Central memory CD4-positive, alpha-beta T cell (primary cell): ENCODE measurements around the gene TSPAN12.
"Not testable (repeated sequence)": the region's sequence is repeated elsewhere in the genome, so short reads cannot be mapped to it uniquely, and the experiment has no call there.

ENCODE experiments used
- DNase-seq: peaks from one replicate; pipeline ENCODE4 v3.0.0; 2022

The TSPAN12 gene

DNA sequence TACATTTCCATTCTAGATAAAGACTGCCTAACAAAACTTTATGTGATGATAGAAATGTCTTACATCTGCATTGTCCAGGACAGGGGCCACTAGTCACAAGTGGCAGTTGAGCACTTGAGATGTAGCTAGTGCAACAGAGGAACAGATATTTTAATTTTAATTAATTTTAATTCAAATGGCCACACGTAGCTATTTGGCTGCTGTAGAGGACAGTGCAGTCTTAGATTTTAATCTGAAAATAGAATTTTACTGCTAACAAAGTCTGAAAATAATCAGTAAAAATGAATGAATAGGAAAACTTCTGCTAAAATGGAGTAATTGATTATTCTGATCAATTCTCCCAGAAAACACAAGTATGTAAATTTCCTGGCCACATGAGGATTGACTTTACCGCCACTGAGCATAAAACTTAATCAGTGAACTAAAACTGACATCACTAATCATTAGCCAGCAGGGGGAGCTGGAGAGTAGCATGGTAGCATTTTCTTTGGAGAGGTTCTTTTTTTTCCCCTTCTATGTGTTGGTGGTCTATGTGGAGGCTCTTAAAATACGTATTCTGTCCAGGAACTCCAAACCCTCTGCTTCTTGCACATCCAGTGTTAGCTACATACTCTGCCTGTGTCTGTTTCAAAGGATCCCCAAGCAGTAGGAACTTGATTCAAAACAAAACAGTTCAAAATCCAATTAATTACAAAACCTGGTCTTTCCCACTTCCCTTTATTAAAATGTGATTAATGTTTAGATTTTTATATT is 52.1 kb downstream of the TSPAN12 start:
- peak; percentile 39 for DNase-seq

DNA sequence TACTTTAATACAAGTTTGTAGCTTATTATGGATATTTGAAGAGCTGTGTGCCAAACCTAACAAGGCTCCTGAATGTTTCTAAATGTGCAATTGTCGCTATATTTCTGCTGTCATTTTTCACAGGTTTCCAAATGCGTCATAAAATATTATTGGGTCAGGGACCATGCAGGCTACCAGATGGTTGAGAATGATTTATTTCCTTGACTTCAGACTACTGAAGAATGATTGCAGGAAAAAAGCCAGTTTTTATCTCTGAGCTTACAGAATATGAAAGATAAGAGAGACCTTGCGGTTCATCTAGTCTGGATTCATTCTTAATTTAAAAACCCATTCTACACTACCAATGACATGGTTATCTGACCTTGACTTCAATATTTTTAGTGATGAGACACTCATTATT is 55.2 kb downstream of the TSPAN12 start:
- DNase-seq: no peak

DNA sequence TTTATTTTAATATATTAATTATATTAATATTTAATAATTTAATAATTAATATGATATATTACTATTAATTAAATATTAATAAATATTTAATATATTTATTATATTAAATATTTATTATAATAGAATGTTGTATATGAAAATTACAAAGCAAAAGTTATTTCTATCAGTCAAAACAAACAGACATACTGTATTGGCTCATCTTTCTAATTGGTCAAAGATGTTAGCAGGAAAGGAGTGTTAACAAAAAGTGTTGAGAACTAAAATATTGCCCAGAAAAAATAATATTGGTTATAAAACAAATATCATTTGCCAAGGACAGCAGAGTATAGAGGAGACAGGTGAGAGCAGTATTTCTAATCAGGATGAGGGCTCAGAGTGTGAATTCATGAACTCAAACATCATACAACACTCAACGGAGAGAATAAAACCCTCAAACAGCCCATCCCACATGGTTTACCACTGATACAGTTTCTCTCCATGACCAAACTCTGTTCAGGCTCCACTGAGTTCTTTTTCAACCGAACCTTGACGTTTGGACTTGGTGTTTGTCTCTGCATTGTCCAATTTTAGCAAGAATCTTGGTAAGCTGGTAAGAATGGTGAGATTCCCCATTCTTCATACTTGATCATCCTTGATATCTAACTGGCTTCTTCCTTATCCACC is 58.0 kb downstream of the TSPAN12 start:
- DNase-seq: no peak

DNA sequence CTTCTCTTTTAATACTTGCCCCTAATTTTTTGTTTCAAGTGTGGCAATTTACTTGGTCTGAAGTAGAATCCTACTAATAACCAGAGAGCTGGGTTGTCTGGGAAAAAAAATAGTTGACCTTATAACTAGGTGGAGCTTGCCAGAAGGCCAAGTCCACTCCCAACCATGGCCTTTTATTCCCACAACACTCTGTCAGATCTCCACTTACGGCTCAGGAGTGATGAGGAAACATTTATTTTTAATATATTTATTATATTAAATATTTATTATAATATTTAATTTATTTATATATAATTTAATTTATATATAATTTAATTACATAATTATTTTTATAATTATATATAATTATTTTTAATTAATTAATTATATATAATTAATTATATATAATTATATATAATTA is 58.8 kb downstream of the TSPAN12 start:
- no peak for DNase-seq

DNA sequence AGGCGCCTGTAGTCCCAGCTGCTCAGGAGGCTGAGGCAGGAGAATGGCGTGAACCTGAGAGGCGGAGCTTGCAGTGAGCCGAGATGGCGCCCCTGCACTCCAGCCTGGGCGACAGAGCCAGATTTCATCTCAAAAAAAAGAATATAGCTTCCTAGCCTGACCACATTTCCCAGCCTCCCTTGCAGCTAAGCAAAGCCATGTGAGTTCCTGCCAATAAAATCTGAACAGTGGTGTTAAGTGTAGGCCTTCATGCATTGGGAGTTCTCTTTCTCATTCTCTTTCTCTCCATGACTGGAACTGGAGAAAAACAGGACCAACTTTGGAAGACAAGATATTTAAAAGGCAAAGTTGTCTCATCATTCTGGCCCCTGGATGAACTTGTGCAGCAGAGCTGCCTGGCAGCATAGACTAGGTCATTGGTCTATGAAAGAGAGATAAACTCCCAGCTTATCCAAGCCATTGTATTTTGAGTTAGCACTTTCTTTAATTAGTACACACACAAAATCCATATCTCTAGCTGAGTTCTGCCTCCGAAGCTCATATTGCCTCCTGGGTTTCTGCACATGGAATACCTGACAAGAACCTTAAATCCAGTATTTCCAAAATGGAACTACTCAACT is 60.8 kb downstream of the TSPAN12 start:
- DNase-seq: no peak

DNA sequence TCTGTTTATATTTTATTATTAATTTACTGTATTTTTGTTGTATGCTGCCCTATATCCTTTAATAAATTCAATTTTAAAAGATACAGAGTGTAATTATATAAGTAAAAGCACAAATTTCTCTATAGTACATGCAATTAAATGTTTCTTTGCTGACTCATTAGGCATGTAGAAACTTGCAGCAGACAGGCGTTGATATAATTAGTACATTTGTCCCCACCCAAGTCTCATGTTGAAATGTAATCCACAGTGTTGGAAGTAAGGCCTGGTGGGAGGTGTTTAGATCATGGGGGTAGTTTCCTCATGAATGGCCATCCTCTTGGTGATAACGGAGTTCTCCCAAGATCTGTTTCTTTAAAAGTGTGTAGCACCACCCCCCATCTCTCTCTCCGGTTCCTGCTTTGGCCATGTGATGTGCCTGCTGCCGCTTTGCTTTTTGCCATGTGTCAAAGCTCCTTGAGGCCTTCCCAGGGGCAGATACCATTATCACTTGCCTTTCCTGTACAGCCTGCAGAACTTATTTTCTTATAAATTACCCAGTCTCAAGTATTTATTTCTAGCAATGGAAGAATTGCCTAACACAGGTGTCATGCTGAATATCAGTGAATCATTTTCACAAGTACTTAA is 63.7 kb downstream of the TSPAN12 start:
- no peak for DNase-seq

DNA sequence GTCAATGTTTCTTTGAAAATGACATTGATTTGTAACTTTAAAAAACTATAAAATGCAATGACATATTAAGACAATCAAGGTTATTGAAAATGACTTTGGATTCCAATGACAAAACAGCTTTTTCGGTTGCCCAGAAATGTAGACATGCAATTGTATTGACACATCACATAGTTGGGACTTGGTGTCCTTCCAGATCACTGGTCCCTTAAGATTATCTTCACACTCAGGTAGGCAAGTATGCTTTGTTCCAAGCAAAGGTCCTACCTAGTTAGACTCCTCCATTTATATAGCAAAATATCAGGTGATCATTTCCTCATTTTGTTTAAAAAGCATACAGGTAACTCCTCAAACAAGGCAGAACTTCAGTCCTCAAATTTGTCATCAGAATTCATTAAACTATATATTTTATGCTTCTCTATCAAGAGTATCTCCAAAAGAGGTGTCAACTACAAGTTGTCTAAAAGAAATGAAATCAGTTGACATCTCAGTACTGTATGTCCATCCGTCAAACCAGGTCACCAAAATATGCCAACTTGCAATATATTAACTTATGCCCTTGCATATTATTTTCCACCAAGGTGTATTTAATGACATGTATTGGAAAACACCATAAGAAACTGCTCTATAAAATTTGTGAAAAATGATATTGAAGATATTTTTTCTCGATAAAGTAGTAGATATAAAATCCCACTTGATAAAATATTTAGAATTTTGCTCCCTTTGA is 64.6 kb downstream of the TSPAN12 start:
- no peak for DNase-seq

DNA sequence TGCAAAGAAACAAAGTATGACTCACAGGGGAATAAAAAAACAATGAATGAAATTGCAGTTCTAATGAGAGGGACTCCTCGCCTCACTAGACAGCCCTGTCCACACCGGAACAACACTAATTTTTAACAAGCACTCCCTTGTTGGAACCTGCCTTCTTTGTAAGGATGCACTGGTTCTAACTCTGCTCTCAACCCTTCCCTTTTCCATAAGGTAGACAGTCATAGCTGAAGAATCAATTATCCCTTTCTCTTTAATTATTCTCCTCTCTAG is 65.1 kb downstream of the TSPAN12 start:
- DNase-seq: no peak

DNA sequence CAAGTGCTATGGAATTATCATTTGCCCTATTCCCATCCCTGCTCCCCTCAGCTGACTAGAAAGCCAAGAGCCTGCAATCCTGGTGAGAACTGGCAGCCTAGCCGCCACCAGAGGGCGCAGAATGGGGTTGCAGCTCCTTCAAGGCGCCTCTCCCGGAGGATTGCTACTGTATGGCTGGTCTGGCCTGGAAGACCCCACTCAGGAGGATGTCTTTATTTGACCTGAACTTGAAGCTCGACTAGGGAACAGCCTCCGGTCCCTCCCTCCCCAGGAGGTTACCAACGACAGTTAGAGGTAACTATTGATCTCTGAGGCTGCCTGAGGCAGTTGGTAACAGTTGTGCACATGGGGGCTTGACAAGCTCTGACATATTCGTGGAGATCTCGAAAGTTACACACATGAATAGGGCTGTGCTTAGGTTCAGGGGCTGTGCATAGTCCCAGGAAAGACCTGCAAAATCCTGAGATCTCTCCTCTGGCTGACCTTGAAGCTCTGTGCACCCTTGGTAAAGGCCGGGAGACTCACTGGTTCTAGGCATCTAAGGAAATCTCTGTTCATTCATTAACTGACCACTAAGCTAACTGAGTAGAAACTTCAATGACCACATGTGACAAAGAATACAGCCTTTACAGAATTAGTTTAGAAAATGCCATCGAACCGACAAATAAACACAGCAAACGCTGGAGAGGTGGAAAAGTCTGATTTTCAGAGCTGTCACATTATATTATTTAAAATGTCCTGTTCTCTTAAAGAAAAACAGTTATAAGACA is 65.7 kb downstream of the TSPAN12 start:
- DNase-seq: peak; percentile 25

DNA sequence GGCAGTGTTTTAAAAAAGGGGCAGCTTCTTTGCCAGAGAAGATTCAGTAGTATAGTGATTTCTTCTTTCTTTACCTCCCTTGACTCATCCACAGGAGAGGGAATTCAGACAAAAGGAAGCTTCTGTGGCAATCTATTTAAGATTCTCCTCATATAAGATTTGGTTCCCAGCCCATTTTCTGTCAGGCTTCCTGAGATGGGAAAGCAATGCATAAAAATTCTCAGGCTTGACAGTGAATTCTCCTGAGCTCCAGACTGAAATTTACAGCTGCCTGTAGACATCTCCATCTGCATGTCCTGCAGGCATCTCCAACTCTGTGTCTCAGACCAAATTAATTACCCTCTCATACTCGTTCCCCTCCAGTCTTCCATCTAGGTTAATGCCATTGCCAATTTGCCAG is 72.8 kb downstream of the TSPAN12 start:
- DNase-seq: no peak

DNA sequence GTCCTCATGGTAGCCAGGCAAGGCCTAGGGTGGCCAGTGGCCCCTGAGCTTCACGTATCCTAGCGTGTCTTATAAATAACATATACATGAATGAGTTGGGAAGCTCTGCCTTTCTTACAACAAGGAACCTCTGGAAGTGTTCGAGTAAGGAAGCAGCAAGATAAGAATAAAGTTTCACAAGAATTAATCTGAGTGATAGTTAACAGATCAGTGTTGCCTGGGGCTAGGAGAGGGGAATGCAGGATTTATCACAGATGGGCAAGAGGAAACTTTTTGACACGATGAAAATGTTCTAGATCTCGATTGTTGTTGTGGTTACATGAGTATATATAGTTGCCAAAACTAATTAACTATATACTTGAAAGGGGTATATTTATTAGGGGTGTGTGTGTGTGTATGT is 74.2 kb downstream of the TSPAN12 start:
- no peak for DNase-seq

DNA sequence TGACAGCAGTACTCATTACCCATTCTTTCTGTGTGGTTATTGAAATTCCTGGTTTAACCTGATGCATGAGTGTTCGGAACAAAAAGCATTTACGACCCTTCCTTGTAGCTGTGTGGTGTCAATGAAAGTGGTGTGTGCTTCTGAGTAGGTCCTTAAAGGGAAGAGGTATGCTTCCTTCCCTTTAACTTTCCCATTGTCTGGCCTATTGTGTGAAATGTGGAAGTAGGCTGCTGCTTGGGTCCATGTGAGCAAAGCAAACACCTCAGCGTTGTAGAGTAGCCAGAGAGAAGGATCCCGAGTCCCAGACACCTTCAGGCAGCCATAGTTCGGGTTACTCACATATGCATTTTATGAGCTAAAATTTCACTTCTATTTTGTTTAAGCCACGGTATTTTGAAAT is 74.7 kb downstream of the TSPAN12 start:
- no peak for DNase-seq

DNA sequence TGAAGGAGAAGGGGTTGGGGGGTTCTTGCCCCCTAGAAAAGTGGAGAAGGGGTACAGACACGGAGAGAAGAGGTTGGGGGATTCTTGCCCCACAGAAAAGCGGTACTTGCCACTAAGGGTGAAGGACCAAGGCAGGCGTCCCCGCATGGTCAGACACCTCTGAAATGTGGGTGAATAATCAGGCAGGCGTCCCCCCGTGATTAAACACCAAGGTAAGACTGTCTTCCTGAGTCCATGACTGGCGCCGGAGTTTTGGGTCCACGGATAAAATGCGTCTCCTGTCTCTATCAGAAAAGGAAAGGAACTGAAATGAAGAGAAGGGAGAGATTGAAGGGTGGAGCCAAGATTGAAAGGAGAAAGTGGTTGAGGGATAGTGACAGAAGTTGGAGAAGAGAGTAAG is 76.0 kb downstream of the TSPAN12 start:
- not testable (repeated sequence) for DNase-seq

DNA sequence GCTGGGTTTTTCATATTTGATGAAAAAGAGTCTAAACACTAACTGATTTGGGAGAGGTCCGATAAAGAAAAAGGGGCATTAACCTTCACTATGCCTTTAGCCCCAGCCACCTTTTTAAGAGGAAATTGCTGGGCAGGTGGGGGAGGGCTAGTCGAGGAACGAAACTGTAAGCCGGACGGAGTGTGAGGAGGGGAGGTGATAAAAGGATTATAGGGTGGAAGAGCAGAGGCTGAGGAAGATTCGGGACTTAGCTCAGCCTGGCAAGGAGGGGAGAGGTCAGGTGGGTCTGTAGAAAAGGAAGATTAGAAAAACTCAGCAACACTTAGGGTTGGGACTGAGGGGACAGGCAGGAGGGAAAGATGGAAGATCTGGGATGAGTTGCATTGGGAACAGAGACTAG is 77.0 kb downstream of the TSPAN12 start:
- DNase-seq: no peak

DNA sequence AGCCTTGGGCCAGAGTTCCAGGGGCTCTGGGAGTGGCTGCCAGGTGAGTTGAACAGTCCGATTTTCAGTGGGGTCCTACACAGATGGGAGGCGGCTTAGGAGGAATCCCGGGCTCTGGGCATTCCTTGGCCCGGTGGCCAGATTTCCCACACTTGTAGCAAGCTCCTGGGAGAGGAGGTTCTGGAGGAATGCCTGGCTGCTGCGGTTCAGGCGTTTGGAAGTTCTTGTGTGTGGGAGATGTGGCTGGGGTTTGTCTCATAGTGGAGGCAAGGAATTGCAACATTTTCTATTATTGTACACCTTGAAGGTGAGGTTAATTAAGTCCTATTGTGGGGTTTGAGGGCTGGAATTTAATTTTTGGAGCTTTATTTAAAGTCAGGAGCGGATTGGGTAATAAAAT is 77.5 kb downstream of the TSPAN12 start:
- not testable (repeated sequence) for DNase-seq

DNA sequence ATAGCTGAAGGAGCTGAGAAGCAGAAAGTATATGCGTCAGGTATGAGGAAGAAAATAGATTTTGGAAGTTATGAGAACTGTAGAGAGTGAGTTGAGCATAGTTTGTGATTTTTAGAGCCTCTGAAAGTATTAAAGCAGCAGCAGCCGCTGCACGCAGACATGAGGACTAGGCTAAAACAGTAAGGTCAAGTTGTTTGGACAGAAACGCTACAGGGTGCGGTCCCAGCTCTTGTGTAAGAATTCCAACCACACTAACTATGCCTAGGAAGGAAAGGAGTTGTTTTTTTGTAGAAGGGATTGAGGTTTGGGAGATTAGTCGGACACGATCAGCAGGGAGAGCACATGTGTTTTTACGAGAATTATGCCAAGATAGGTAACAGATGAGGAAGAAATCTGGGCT is 78.9 kb downstream of the TSPAN12 start:
- DNase-seq: not testable (repeated sequence)

DNA sequence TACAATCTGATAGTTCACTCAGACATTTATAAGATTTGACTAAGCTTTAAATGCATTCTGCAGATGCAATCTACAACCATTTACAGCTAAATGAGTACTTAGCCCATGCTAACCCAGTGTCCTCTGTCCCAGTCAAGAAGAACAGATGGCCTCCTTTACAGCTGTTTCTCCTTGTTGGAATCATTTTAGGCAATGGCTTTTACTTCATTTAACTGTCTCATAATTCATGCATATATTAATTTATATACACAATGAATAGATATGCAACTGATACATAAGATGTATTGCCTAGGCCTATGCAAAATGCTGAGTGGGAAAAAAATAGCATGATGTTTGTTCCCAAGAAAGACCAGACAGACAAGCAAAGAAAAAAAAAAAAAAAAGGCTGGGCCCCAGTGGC is 82.2 kb downstream of the TSPAN12 start:
- no peak for DNase-seq

DNA sequence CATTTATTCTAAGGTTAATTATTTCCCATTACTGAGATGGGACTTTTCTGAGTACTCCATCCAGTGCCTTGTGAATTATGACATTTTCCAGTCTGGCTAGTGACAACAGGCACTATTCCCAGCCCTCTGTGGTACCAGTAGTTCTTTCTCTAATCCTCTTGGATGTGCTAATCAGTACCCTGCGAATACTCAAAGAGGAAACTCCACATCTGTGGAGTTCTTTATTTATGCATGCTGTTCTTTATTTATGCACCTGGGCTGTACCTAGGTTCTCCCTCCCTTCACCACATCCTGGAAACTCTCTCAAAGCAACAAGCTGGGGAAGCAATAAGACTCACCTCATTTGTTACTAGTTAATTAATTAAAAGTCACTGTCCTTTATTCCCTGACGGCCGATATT is 83.5 kb downstream of the TSPAN12 start:
- no peak for DNase-seq

DNA sequence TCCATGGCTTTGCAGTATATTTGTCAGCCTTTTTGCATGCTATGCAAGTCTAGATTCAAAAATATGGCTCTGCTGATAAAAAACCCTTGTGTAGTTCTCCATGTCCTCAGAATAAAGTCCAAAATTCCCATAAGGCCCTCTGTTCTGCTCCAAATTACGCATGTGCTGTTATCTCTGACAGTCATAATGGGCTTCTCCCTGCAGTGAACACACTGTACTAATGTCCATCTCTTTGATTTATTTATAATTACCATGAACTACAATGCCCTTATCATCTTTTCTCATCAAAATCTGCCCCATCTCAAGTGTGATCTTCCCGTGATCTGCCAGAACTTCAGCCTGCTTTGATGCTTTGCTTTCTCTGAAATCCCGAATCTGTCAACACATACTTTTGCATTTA is 87.7 kb downstream of the TSPAN12 start:
- no peak for DNase-seq

DNA sequence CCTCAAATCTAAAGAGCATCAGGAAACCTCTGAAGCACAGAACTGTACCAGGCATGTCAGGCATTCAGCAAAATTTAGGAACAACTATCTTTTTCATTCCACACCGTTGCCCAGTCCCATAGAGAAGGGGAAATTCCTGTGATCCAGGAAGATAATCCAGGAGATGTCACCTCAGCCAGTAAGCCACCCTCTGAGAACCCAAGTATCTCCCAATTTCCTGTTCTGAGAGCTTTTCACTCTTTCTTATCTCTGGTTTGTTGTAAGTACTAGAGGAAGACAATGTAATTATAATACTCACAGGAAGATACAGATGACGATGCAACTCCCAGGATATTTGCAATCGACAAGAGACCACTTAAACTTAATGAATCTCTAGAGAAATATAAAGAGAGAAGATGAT is 97.1 kb downstream of the TSPAN12 start:
- no peak for DNase-seq

DNA sequence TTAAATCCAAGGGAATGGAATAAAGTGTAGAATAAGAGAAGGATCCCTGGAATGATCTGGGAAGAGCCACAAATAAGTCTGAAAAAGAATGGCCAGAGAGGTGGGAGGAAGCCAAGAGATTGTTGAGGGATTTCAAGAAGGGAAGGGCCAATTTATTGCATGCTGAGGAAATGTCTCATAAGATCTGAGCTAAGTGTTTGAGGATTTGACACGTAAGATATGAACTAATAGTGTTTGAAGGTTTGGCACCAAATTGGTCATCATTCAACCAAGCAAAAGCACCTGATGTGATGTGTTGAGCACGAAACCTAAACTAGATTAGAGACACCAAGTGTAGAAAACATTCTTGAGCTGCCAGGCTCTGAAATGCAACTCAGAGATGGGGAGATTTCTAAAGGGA is 97.9 kb downstream of the TSPAN12 start:
- no peak for DNase-seq

DNA sequence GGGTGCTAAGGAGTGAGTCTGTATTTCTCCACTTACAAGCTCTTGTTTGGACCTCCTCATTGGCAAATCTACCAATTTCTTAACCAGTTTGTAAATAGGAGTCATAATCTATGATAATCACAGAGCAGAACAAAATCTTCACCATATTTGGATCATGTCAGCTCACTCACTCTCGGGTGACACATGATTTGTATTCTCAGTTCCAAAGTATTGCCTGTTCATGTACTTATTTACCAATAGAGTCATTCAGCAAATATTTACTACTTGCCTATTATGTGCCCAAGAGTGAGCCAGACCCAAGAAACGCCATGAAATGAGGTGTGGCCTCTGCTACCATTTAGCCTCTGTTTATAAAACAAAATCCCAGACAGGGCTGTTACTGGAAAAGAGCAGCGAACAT is 114.8 kb downstream of the TSPAN12 start:
- no peak for DNase-seq

DNA sequence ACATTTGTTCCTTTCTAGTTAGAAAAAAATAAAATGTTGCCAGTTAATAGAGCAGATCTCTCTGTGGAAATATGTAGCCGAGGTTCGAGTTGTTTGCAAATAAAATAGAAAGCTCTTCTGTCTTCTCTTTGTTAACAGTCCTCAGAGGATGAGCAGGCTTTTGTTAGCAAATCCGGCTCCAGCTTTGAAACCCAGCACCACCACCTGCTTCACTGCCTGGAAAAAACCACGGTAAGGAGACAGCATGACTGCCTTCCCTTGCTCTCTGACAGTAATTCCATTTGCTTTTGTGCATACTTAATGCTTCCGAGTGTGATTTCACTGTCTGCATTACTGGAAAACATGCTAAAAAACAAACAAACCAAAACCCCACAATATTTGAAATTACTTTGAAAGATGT is 115.6 kb downstream of the TSPAN12 start:
- no peak for DNase-seq
